A549 (cell line): ENCODE data around the gene SCARB1.

Experiments
- RCOR1 ChIP-seq: fragments of 150-350 bp; IDR thresholded peaks from 2 replicates; pipeline ENCODE4 v1.6.1; 2014; ENCODE audit warnings: antibody characterized with exemption, low read length, low read depth
- TF ChIP-seq, protein P1 (sequence below): fragments of >200 bp; sonication (Bioruptor Twin); formaldehyde crosslinking; IDR thresholded peaks from 3 replicates; pipeline ENCODE4 v1.5.1; 2016

DNA sequence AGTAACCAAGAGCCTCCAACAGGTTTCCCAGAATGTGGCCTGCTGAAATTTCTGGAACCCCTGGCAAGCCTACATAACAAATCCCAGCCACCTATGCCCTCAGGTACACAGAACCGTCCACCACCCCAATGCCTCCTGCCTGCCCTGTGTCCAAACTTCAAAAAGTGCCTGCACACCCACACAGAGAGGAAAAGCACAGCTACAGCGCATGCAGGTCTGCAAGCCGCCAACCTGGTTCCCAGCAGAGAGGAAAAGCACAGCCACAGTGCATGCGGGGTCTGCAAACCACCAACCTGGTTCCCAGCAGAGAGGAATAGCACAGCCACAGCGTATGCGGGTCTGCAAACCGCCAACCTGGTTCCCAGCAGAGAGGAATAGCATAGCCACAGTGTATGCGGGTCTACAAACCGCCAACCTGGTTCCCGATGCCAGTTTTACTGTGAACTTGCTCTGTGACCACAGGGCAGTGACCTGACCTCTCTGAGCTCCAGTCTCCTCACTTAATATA, 113.5 kb downstream of the SCARB1 start:
- TF ChIP-seq, protein P1, sequence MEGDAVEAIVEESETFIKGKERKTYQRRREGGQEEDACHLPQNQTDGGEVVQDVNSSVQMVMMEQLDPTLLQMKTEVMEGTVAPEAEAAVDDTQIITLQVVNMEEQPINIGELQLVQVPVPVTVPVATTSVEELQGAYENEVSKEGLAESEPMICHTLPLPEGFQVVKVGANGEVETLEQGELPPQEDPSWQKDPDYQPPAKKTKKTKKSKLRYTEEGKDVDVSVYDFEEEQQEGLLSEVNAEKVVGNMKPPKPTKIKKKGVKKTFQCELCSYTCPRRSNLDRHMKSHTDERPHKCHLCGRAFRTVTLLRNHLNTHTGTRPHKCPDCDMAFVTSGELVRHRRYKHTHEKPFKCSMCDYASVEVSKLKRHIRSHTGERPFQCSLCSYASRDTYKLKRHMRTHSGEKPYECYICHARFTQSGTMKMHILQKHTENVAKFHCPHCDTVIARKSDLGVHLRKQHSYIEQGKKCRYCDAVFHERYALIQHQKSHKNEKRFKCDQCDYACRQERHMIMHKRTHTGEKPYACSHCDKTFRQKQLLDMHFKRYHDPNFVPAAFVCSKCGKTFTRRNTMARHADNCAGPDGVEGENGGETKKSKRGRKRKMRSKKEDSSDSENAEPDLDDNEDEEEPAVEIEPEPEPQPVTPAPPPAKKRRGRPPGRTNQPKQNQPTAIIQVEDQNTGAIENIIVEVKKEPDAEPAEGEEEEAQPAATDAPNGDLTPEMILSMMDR, result no peak
- TF ChIP-seq RCOR1, result no peak
